ENCODE data around the gene MPST. TPM values are rescaled to one million over a fixed set of nuclear protein-coding genes. Genes with fewer than 3 reads are reported as not detected.

The MPST gene
- total and polyA plus RNA-seq, 8 donors: 46.4 to 161 (median 51.6) TPM

DNA sequence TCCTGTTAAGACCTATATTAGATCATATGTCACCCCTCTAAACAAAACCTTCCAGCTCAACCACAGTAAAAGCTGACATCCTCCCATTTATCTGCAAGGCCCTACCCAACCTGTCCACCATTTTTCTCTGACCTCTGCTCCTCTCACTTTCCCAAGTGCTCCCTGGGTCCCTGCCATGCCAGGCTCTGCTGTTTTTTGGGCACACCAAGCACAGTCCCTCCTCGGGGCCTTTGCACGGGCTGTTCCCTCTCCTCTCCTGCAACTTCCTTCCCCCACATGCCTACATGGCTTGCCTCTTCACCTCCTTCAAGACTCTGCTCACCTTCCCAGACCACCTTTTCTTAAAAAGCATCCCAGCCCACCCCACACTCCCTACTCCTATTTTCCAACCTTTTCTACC lies 10.1 kb upstream of the MPST start:
- no peak for ATAC-seq
- Histone ChIP-seq H3K27me3 (no peaks in the 10 kb centered on the region), H3K4me1 (peaks cover 0 to 7% (median 5%) of the 10 kb centered on the region in 3 donors), H3K9me3 (no peaks in the 10 kb centered on the region), H3K27ac (peak overlapping the region in 1 of 4 donors; percentile 33), H3K36me3 (no peaks in the 10 kb centered on the region), H3K4me3 (no peak overlapping the region)
- TF ChIP-seq, protein P1, sequence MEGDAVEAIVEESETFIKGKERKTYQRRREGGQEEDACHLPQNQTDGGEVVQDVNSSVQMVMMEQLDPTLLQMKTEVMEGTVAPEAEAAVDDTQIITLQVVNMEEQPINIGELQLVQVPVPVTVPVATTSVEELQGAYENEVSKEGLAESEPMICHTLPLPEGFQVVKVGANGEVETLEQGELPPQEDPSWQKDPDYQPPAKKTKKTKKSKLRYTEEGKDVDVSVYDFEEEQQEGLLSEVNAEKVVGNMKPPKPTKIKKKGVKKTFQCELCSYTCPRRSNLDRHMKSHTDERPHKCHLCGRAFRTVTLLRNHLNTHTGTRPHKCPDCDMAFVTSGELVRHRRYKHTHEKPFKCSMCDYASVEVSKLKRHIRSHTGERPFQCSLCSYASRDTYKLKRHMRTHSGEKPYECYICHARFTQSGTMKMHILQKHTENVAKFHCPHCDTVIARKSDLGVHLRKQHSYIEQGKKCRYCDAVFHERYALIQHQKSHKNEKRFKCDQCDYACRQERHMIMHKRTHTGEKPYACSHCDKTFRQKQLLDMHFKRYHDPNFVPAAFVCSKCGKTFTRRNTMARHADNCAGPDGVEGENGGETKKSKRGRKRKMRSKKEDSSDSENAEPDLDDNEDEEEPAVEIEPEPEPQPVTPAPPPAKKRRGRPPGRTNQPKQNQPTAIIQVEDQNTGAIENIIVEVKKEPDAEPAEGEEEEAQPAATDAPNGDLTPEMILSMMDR (IDR thresholded peaks at IDR 0.05): no peak
- FAIRE-seq: no peak
- no peak for DNase-seq
- intact Hi-C loops (cut with DNase I): no loop called here
- 90 to 92% methylated on average over 2 of the region's 2 CpGs for WGBS, 2 donors

DNA sequence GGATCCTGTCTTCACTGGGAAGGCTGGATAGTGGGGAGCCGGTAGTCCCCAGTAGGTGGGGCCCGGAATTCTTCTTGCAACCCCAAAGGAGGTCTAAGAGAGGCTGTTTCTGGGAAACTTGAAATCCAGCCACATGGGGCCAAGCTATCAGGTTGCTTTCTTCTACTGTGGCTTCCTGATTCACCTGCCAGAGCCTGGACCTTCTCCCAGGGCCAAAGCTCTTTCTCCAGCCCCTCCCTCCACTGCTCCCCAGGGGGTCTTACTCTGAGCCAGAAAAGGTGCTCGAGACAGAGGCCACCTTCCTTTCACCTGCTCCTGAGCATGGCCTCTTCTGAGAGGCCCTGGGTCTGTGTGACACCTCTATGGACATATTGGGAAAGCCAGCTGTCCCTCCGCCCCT lies 9.4 kb upstream of the MPST start:
- H3K4me3 ChIP-seq: no peak overlapping the region
- no peak for FAIRE-seq
- intact Hi-C loops (cut with DNase I): no loop called here
- H3K27ac ChIP-seq: peak overlapping the region; percentile 33 to 62 (median 44)
- TF ChIP-seq, protein P1 (IDR thresholded peaks at IDR 0.05): no peak
- no peak for DNase-seq
- H3K9me3 ChIP-seq: no peaks in the 10 kb centered on the region
- 65 to 69% methylated on average over 4 of the region's 4 CpGs for WGBS, 2 donors
- no peaks in the 10 kb centered on the region for H3K27me3 ChIP-seq
- peak; percentile 41 to 66 (median 48) for ATAC-seq
- no peaks in the 10 kb centered on the region for H3K36me3 ChIP-seq
- peaks cover 0 to 7% (median 5%) of the 10 kb centered on the region in 3 donors for H3K4me1 ChIP-seq

DNA sequence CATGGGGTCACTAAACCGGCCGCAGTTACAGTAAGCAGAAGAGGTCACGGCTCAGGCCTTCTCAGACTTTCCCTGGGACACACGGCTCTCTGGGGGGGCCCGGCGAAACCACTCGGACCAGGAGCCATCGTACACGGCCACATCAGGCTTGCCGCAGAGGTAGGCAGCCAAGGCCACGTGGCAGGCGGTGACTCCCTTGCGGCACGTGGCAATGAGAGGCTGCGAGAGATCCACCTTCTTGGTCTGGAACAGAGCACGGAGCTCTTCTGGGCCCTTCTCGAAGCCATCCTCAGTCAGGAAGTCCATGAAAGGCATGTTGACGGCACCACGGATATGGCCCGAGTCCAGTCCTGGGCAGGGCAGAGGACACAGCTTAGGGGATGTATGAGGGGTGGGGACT lies 8.6 kb upstream of the MPST start:
- 83 to 88% methylated on average over 20 of the region's 20 CpGs for WGBS, 2 donors
- Histone ChIP-seq H3K4me3 (no peak overlapping the region), H3K27ac (peak overlapping the region; percentile 33 to 62 (median 44)), H3K27me3 (no peaks in the 10 kb centered on the region), H3K4me1 (peaks cover 0 to 7% (median 5%) of the 10 kb centered on the region in 3 donors), H3K36me3 (no peaks in the 10 kb centered on the region), H3K9me3 (no peaks in the 10 kb centered on the region)
- FAIRE-seq: no peak
- no peak for DNase-seq
- TF ChIP-seq, protein P1 (IDR thresholded peaks at IDR 0.05): no peak
- intact Hi-C loops (cut with DNase I): no loop called here
- no peak for ATAC-seq

DNA sequence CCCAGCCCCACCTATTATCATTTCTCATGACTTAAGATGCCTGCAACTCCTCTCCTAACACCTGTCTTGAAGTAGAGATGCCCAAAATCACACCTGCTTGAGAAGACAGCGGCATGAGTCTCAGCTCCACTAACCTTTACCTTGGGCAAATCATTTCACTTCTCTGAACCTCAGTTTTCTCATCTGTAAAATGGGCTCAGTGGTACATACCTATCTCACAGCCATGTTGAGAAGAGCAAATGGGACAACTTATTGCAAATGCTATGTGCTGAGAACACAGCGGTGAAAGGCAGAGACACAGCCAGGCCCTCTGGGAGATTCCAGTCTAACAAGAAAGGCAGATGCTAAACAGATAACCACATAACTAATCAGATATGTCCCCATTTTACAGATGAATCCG lies 8.1 kb upstream of the MPST start:
- FAIRE-seq (no peak), DNase-seq (no peak), ATAC-seq (no peak)
- Histone ChIP-seq H3K27ac (no peak overlapping the region), H3K4me3 (no peak overlapping the region), H3K27me3 (no peaks in the 10 kb centered on the region), H3K4me1 (peaks cover 0 to 7% (median 7%) of the 10 kb centered on the region in 3 donors), H3K36me3 (no peaks in the 10 kb centered on the region), H3K9me3 (no peaks in the 10 kb centered on the region)
- 97 to 98% methylated on average over 3 of the region's 3 CpGs for WGBS, 2 donors
- TF ChIP-seq, protein P1 (IDR thresholded peaks at IDR 0.05): no peak
- intact Hi-C loops (cut with DNase I): no loop called here

DNA sequence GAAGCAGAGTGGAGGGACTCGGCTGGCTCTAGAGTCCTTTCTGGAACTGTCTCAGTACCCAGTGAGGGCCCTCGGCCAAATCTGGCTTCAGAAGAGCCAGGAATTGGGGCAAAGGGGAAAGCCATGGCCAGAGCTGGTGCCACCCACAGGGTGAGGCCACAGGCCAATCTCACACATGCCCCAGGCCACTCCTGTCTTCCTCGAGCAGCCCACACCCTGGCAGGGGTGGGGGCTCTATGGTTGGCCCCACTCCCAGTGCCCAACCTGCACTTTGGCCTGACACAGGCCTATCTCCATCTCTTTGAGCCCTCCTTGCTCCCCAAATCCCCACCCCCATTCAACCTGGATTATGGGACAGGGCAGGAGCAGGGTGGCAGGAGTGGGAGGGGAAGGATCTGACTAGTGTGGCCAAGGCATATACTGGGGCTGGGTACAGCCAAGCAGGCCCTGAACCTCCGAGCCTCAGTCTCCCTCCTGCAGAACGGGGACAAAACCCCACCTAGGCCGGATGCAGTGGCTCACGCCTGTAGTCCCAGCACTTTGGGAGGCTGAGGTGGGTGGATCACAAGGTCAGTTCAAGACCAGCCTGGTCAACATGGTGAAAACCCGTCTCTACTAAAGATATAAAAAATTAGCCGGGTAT lies 7.2 kb upstream of the MPST start:
- WGBS, 2 donors: 67 to 74% methylated on average over 9 of the region's 9 CpGs
- ATAC-seq: peak; percentile 30 to 74 (median 50)
- H3K27ac ChIP-seq: no peak overlapping the region
- no peaks in the 10 kb centered on the region for H3K27me3 ChIP-seq
- TF ChIP-seq, protein P1 (IDR thresholded peaks at IDR 0.05): no peak
- no peaks in the 10 kb centered on the region for H3K9me3 ChIP-seq
- peak in 3 of 6 donors; percentile 31 to 56 (median 40) for DNase-seq
- FAIRE-seq: no peak
- peaks cover 6 to 15% (median 7%) of the 10 kb centered on the region in 3 donors for H3K4me1 ChIP-seq
- H3K36me3 ChIP-seq: no peaks in the 10 kb centered on the region
- H3K4me3 ChIP-seq: no peak overlapping the region
- intact Hi-C loops (cut with DNase I): no loop called here

Measured in pancreas (tissue), 10 donors.